ENCODE results near the gene KCTD10.
A peak's percentile ranks its signal among the peaks of the same experiment; 100 is the strongest.

Gene KCTD10, protein sequence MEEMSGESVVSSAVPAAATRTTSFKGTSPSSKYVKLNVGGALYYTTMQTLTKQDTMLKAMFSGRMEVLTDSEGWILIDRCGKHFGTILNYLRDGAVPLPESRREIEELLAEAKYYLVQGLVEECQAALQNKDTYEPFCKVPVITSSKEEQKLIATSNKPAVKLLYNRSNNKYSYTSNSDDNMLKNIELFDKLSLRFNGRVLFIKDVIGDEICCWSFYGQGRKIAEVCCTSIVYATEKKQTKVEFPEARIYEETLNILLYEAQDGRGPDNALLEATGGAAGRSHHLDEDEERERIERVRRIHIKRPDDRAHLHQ

DNA sequence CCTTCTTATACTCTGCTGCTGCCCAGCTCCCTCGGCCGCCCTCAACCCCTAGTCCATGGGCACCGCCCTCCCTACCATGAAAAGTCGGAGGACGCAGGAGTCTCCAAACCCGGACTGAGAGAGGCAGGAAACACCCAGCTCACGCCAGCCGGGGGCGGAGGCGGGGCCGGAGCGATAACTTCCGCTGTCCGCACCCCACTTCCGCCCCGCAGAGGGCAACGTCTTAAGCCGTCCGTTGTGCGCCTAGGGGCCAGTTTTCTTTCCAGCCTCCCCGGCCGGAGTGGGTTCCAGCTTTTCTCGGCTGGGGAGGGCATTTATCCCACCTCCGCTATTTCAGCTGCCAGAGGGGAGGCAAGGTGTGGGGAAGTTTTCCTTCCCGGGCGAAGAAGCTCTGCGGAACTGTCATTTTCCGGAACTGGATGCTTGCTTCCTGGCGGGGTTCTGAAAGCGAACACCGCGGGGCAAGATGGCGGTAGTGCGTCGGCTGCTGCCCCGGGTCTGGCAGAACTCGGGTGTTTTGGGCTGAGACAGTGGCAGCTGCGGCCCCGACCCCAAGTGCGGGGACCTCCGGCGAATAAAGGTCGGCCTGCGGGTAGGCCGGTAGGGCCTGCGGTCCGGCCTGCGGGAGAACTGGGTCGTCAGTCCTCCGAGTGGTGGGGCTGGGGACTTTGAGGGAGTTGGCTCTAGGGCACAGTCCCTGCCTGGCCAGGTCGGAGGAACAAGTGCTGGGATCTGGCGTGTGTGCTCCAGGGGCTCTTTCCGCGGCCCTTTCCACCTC, at the start of gene KCTD10, which contains the start of gene UBE3B:
KCTD10 (minus strand) TSS at position 116 of the 778 bp plus-strand sequence; CDS start at position 78, 38 bp downstream.
UBE3B (plus strand) TSS at position 450 of the 778 bp plus-strand sequence. CDS start 5,918 bp downstream, outside the sequence.
- peak within 1 kb of the TSS; percentile 80 for H3K27ac ChIP-seq
- no peak within 1 kb of the TSS for H3K4me3 ChIP-seq (IDR thresholded peaks at IDR 0.05; ENCODE audit: insufficient read depth, low read depth, low read length)
- H3K4me1 ChIP-seq (ENCODE audit: low read depth, poor library complexity, severe bottlenecking) = peaks cover 12% of the 10 kb centered on the region
- H2AFZ ChIP-seq (ENCODE audit: low read depth) = peak within 1 kb of the TSS; percentile 85
- no peaks in the 10 kb centered on the region for H3K27me3 ChIP-seq (ENCODE audit: insufficient read depth, low read depth)
- no peaks in the 10 kb centered on the region for H3K36me3 ChIP-seq (ENCODE audit: insufficient read depth)
- peak within 1 kb of the TSS; percentile 89 for H3K9ac ChIP-seq
- peak within 1 kb of the TSS; percentile 73 for H3K4me2 ChIP-seq
- H3K79me2 ChIP-seq (ENCODE audit: insufficient read depth, low read depth) = peaks cover 19% of the 10 kb centered on the region; the same call in 1 of the 2 replicates
- H4K20me1 ChIP-seq (ENCODE audit: insufficient read depth) = no peaks in the 10 kb centered on the region
- TF ChIP-seq, protein P1, sequence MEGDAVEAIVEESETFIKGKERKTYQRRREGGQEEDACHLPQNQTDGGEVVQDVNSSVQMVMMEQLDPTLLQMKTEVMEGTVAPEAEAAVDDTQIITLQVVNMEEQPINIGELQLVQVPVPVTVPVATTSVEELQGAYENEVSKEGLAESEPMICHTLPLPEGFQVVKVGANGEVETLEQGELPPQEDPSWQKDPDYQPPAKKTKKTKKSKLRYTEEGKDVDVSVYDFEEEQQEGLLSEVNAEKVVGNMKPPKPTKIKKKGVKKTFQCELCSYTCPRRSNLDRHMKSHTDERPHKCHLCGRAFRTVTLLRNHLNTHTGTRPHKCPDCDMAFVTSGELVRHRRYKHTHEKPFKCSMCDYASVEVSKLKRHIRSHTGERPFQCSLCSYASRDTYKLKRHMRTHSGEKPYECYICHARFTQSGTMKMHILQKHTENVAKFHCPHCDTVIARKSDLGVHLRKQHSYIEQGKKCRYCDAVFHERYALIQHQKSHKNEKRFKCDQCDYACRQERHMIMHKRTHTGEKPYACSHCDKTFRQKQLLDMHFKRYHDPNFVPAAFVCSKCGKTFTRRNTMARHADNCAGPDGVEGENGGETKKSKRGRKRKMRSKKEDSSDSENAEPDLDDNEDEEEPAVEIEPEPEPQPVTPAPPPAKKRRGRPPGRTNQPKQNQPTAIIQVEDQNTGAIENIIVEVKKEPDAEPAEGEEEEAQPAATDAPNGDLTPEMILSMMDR (conservative IDR thresholded peaks at IDR 0.05; ENCODE audit: low read depth, low read length) = no peak

DNA sequence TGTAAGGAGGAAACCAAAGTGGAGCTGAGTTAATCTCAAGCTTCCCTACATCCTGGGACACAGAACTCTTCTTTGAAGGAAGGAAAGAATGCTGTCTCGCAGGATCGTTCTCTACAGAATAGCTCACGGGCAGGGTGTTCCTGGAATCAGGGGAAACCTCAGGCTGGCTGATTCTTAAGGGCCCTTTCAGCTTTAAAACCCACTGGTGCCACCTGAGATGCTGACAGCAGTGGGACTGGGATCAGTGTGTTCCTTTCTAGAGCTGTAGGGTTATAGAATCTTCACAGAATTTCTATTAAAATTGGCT, 48.1 kb upstream of the KCTD10 start:
- no peak overlapping the region for H3K27ac ChIP-seq
- H3K9ac ChIP-seq = no peak overlapping the region
- no peak overlapping the region for H2AFZ ChIP-seq (ENCODE audit: low read depth)
- no peak overlapping the region for H3K4me3 ChIP-seq (IDR thresholded peaks at IDR 0.05; ENCODE audit: insufficient read depth, low read depth, low read length)
- TF ChIP-seq, protein P1 (conservative IDR thresholded peaks at IDR 0.05; ENCODE audit: low read depth, low read length) = no peak
- no peaks in the 10 kb centered on the region for H3K27me3 ChIP-seq (ENCODE audit: insufficient read depth, low read depth)
- H3K4me1 ChIP-seq (ENCODE audit: low read depth, poor library complexity, severe bottlenecking) = no peaks in the 10 kb centered on the region
- H3K79me2 ChIP-seq (ENCODE audit: insufficient read depth, low read depth) = no peaks in the 10 kb centered on the region
- no peak overlapping the region for H3K4me2 ChIP-seq
- H3K36me3 ChIP-seq (ENCODE audit: insufficient read depth) = no peaks in the 10 kb centered on the region
- no peaks in the 10 kb centered on the region for H4K20me1 ChIP-seq (ENCODE audit: insufficient read depth)

DNA sequence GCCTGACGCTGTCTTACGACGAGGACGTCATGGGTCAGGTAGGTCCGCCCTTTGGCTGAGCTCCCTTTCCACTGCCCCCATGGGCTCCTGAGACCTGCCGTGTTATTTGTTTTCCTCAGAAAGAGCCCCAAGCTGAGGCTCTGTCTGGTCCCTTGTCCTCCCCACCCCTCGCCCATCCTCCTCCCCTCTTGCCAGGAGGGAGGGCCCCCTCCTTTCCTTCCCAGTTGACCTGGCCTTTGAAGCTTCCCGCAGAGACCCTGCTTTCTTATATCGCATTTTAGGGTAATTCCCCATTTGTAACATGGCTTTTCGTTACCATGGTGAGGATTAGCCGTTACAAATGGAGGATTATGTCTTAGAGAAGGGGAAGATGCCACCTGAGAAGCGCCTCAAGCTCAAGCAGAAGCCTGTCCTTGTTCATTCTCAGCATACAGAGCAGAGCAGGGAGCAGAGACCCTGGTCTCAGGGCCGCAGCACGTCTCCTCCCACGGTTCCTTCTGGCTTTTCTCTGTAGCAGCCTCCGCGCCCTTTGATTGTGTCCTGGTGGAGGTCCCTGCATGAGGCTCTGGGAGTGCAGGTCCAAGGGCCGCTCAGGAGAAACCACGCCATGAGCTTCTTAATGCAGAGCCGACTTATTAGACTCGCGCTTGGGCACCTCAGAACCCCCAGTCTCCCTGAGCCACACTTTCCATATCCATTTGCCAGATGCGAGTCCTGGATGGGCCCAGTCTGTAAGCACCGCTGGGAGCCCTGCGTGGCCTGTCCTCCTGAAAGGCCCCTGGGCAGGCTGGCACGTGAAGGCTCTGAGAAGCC, 47.6 kb upstream of the KCTD10 start:
- no peaks in the 10 kb centered on the region for H4K20me1 ChIP-seq (ENCODE audit: insufficient read depth)
- H3K27me3 ChIP-seq (ENCODE audit: insufficient read depth, low read depth) = no peaks in the 10 kb centered on the region
- no peaks in the 10 kb centered on the region for H3K79me2 ChIP-seq (ENCODE audit: insufficient read depth, low read depth)
- H3K9ac ChIP-seq = no peak overlapping the region
- no peaks in the 10 kb centered on the region for H3K36me3 ChIP-seq (ENCODE audit: insufficient read depth)
- no peaks in the 10 kb centered on the region for H3K4me1 ChIP-seq (ENCODE audit: low read depth, poor library complexity, severe bottlenecking)
- TF ChIP-seq, protein P1 (conservative IDR thresholded peaks at IDR 0.05; ENCODE audit: low read depth, low read length) = no peak
- no peak overlapping the region for H2AFZ ChIP-seq (ENCODE audit: low read depth)
- no peak overlapping the region for H3K27ac ChIP-seq
- H3K4me2 ChIP-seq = no peak overlapping the region
- H3K4me3 ChIP-seq (IDR thresholded peaks at IDR 0.05; ENCODE audit: insufficient read depth, low read depth, low read length) = no peak overlapping the region

DNA sequence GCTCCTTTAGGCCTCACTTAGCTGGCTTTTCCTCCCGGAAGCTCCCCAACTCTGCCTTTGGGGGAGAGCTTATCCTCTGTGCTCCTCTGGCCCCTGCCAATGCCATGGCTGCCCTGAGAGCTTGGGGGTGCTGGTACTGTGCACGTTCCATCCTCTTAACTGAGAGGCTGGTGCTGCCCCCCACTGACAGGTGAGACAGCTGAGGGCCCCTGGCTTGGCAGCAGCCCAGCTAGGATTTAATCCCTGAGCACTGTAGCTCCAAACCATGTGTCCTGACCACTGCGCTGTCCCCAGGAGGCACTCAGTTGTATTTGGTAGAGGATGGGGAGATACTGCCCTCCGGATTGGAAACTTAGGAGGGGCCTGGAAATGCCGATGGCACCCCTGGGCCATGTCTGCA, 46.4 kb upstream of the KCTD10 start:
- H3K4me3 ChIP-seq (IDR thresholded peaks at IDR 0.05; ENCODE audit: insufficient read depth, low read depth, low read length) = no peak overlapping the region

More for the DNA sequence above, 46.4 kb upstream of the KCTD10 start:
- Histone ChIP-seq H4K20me1 (ENCODE audit: insufficient read depth) (no peaks in the 10 kb centered on the region), H3K79me2 (ENCODE audit: insufficient read depth, low read depth) (no peaks in the 10 kb centered on the region), H3K9ac (no peak overlapping the region), H3K36me3 (ENCODE audit: insufficient read depth) (no peaks in the 10 kb centered on the region), H3K4me2 (no peak overlapping the region), H3K27me3 (ENCODE audit: insufficient read depth, low read depth) (no peaks in the 10 kb centered on the region), H2AFZ (ENCODE audit: low read depth) (no peak overlapping the region), H3K4me1 (ENCODE audit: low read depth, poor library complexity, severe bottlenecking) (no peaks in the 10 kb centered on the region), H3K27ac (no peak overlapping the region)
- TF ChIP-seq, protein P1 (conservative IDR thresholded peaks at IDR 0.05; ENCODE audit: low read depth, low read length) = no peak
